Measurements from ENCODE around the gene PVALB.

DNA sequence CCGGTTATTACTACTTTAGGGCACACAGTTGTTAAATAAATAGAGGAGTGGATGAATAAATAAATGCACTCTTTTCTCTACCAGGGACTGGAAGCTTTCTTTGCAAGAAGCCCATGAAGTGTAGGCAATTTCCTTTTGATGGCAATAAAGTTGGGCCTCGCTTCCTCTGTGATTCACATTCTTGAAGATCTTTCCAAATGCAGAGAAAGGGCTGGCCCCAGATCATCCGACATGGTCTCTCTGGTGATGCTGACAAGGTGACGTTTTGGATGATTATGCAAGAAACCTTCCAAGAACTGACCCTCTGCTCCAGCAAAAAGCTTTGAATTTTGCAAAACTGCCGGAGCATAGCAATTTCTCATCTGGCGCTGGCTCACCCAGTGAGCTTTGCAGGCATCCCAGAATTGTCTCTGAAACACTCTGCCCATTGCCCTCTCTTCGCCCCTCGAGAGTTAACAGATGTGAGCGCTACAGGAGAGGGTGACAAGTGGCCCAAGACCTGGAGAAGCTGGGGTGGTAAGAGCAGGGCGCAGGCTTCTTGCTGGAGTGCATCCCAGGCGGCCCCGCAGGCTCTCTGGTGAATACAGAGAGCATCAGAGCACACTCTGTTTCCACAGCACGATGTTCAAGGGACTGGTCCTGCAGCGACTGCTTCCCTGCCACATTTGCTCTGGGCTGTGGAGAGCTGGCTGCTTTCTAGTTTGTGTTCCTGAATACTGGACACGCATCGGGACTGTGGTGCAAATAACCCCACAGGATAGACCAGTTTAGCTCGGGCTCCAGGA lies 29.4 kb downstream of the PVALB start:
- TF ChIP-seq, protein P1, sequence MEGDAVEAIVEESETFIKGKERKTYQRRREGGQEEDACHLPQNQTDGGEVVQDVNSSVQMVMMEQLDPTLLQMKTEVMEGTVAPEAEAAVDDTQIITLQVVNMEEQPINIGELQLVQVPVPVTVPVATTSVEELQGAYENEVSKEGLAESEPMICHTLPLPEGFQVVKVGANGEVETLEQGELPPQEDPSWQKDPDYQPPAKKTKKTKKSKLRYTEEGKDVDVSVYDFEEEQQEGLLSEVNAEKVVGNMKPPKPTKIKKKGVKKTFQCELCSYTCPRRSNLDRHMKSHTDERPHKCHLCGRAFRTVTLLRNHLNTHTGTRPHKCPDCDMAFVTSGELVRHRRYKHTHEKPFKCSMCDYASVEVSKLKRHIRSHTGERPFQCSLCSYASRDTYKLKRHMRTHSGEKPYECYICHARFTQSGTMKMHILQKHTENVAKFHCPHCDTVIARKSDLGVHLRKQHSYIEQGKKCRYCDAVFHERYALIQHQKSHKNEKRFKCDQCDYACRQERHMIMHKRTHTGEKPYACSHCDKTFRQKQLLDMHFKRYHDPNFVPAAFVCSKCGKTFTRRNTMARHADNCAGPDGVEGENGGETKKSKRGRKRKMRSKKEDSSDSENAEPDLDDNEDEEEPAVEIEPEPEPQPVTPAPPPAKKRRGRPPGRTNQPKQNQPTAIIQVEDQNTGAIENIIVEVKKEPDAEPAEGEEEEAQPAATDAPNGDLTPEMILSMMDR (IDR thresholded peaks at IDR 0.05), result no peak
- TF ChIP-seq POLR2A (IDR thresholded peaks at IDR 0.05), result no peak

Measured in adrenal gland (tissue), 5 donors.